GM18502 (cell line): ENCODE measurements around the gene ADCY5.

ENCODE experiments used
- ATAC-seq: cut with Tn5 transposase; IDR thresholded peaks from one replicate; pipeline ENCODE4 v1.9.1; 2021; ENCODE audit warnings: mild to moderate bottlenecking; ENCODE audit not compliant: unreplicated experiment, poor library complexity

The ADCY5 gene

DNA sequence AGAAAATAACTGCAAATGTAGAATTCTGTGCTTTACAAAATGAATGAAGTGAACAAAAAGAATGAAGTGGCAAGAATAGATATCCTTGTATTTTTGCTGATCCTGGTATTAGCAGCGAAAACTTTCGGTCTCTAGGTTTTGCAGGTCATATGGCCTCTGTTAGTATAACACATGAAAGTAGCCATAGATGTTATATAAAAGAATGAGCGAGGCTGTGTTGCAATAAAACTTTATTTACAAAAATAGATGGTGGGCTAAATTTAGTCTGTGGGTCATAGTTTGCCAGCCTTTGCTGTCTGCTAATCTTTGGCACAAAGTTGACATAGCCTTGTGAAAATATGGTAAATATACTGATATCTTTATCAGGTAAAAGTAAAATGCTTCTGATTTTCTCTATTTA lies 212.0 kb downstream of the ADCY5 start:
- no peak for ATAC-seq
